Keratinocyte (primary cell): ENCODE measurements around the gene CDH16. TPM values are rescaled to one million over a fixed set of nuclear protein-coding genes. Genes with fewer than 3 reads are reported as not detected.

Experiments used
- DNase-seq: peaks from one replicate; pipeline ENCODE4 v3.0.0-alpha.2; 2011; ENCODE audit warnings: low read depth, missing footprints, low spot score
- FAIRE-seq: peaks from 2 replicates; lab custom pipeline; 2011; peaks lifted over from hg19 to GRCh38; lab: Jason Lieb, UNC
- H2AFZ ChIP-seq: 2 replicates; pipeline ENCODE4 v1.6.0; 2012; ENCODE audit warnings: low read length, control low read depth, inconsistent platforms; ENCODE audit not compliant: control insufficient read depth
- H3K27ac ChIP-seq: 2 replicates; pipeline ENCODE4 v1.5.1; 2011; ENCODE audit warnings: low read length; ENCODE audit not compliant: control insufficient read depth, insufficient read depth
- H3K27me3 ChIP-seq: 3 replicates; pipeline ENCODE4 v1.6.0; 2011; ENCODE audit warnings: low read length; ENCODE audit not compliant: control insufficient read depth, insufficient read depth; ENCODE audit errors: extremely low read depth
- H3K36me3 ChIP-seq, 2 experiments: 2 replicates in 1 of 2; 3 replicates in 1 of 2; pipeline ENCODE4 v1.5.1; 2011; ENCODE audit warnings: low read length in 2 of 2, mild to moderate bottlenecking in 1 of 2; ENCODE audit not compliant: control insufficient read depth in 2 of 2, insufficient read depth in 2 of 2; ENCODE audit errors: extremely low read depth in 1 of 2
- H3K4me1 ChIP-seq: 3 replicates; pipeline ENCODE4 v1.5.1; 2011; ENCODE audit warnings: low read length; ENCODE audit not compliant: control insufficient read depth, insufficient read depth; ENCODE audit errors: extremely low read depth
- H3K4me2 ChIP-seq: 3 replicates; pipeline ENCODE4 v1.6.0; 2011; ENCODE audit warnings: low read depth, low read length; ENCODE audit not compliant: control insufficient read depth, insufficient read depth; ENCODE audit errors: extremely low read depth
- H3K4me3 ChIP-seq, 3 experiments: fragments of 200-600 bp in 1 of 3; sonication (generic) in 1 of 3; 2 replicates in 2 of 3; 3 replicates in 1 of 3; pipeline ENCODE4 v1.5.1; 2011 to 2016; ENCODE audit warnings: low read length in 3 of 3, mild to moderate bottlenecking in 3 of 3, control low read depth in 2 of 3, inconsistent platforms in 1 of 3, low read depth in 1 of 3, mixed read lengths in 1 of 3, mixed run types in 1 of 3, moderate library complexity in 1 of 3; ENCODE audit not compliant: control insufficient read depth in 2 of 3, insufficient read depth in 2 of 3; ENCODE audit errors: extremely low read depth in 1 of 3
- H3K79me2 ChIP-seq: 2 replicates; pipeline ENCODE4 v1.6.0; 2012; ENCODE audit warnings: low read length; ENCODE audit not compliant: control insufficient read depth, insufficient read depth
- H3K9ac ChIP-seq: 3 replicates; pipeline ENCODE4 v1.6.0; 2011; ENCODE audit warnings: low read length; ENCODE audit not compliant: control insufficient read depth, insufficient read depth; ENCODE audit errors: extremely low read depth
- H3K9me1 ChIP-seq: 3 replicates; pipeline ENCODE4 v1.6.0; 2011; ENCODE audit warnings: low read length; ENCODE audit not compliant: control insufficient read depth, insufficient read depth; ENCODE audit errors: extremely low read depth
- H3K9me3 ChIP-seq: 2 replicates; pipeline ENCODE4 v1.5.1; 2012; ENCODE audit warnings: low read depth, low read length; ENCODE audit not compliant: control insufficient read depth
- H4K20me1 ChIP-seq: 3 replicates; pipeline ENCODE4 v1.6.0; 2011; ENCODE audit warnings: low read length; ENCODE audit not compliant: control insufficient read depth, insufficient read depth; ENCODE audit errors: extremely low read depth
- CTCF ChIP-seq, 3 experiments: IDR thresholded peaks in 1 of 3; conservative IDR thresholded peaks in 1 of 3; optimal IDR thresholded peaks in 1 of 3; 2 replicates in 2 of 3; 3 replicates in 1 of 3; pipeline versions ENCODE3 to v1.5.1; 2011; ENCODE audit warnings: low read length in 3 of 3, mild to moderate bottlenecking in 3 of 3, moderate library complexity in 2 of 3, control low read depth in 1 of 3, inconsistent platforms in 1 of 3; ENCODE audit not compliant: insufficient read depth in 2 of 3; ENCODE audit errors: extremely low read depth in 1 of 3
- EZH2 ChIP-seq: IDR thresholded peaks from one replicate; pipeline ENCODE4 v1.6.1; 2012; ENCODE audit warnings: inconsistent platforms, mild to moderate bottlenecking, low read length, moderate library complexity
- dilution Hi-C: fragments of 300-500 bp; cut with MboI; formaldehyde crosslinking; loops from one replicate; pipeline ENCODE4 v1.7.0; 2020; ENCODE audit warnings: low sequenced_read_pairs; ENCODE audit not compliant: extremely low pct_ligation_motif_present
- polyA plus RNA-seq, 5 experiments: library from polyadenylated mRNA; depleted of rRNA in 3 of 5; stranded (reverse) in 3 of 5; stranded (forward) in 1 of 5; unstranded in 1 of 5; fragments of >200 nt; gene quantifications; 1 replicate in 1 of 5; 2 replicates in 3 of 5; 3 replicates in 1 of 5; pipeline versions ENCODE4 v1.2.1 to v1.2.3, GENCODE V29; 2011 to 2012; ENCODE audit warnings: missing spikeins in 2 of 5, low read depth in 1 of 5, low replicate concordance in 1 of 5

CDH16 gene
- polyA plus RNA-seq, 1 donor (not counting 4 experiments of a cell fraction or from before 2014, with no cell fraction given): 0.45 TPM

GRCh38 chr16:66926171-66926947 lies 7.7 kb upstream of the CDH16 start:
- Histone ChIP-seq H2AFZ (no peak overlapping the region), H3K4me3 (no peak overlapping the region), H3K27me3 (peaks cover 38% of the 10 kb centered on the region), H3K9me3 (no peaks in the 10 kb centered on the region), H3K27ac (no peak overlapping the region), H3K4me1 (peaks cover 19% of the 10 kb centered on the region), H3K4me2 (no peak overlapping the region), H4K20me1 (no peaks in the 10 kb centered on the region), H3K9me1 (no peaks in the 10 kb centered on the region), H3K79me2 (no peaks in the 10 kb centered on the region), H3K9ac (no peak overlapping the region), H3K36me3 (no peaks in the 10 kb centered on the region)
- TF ChIP-seq EZH2 (no peak), CTCF (optimal IDR thresholded peaks at IDR 0.05 in 1 of 3, IDR thresholded peaks at IDR 0.05 in 1 of 3, conservative IDR thresholded peaks at IDR 0.05 in 1 of 3; ENCODE audit: extremely low read depth in 1 of 3, insufficient read depth in 2 of 3, low read length in 3 of 3) (no peak)
- FAIRE-seq (no peak), DNase-seq (no peak)
- dilution Hi-C loops: no loop called here

- Histone ChIP-seq H3K27ac (no peak within 1 kb of the TSS), H3K9me3 (no peaks in the 10 kb centered on the region), H3K4me1 (peaks cover 19% of the 10 kb centered on the region), H2AFZ (no peak within 1 kb of the TSS), H3K79me2 (no peaks in the 10 kb centered on the region), H3K36me3 (no peaks in the 10 kb centered on the region), H4K20me1 (no peaks in the 10 kb centered on the region), H3K27me3 (peaks cover 44% of the 10 kb centered on the region), H3K4me3 (peak within 1 kb of the TSS in 2 of 3 experiments; percentile 13 to 20), H3K9me1 (no peaks in the 10 kb centered on the region), H3K9ac (no peak within 1 kb of the TSS), H3K4me2 (peak within 1 kb of the TSS; percentile 54)
- dilution Hi-C loops: no loop called here
- no peak for DNase-seq
- TF ChIP-seq CTCF (optimal IDR thresholded peaks at IDR 0.05 in 1 of 3, IDR thresholded peaks at IDR 0.05 in 1 of 3, conservative IDR thresholded peaks at IDR 0.05 in 1 of 3; ENCODE audit: extremely low read depth in 1 of 3, insufficient read depth in 2 of 3, low read length in 3 of 3): no peak
- peak; percentile 3 for TF ChIP-seq EZH2
- FAIRE-seq: no peak
These were observed 6.7 kb upstream of the CDH16 start, which contains the start of gene RRAD for GRCh38 chr16:66925322-66925840. TSS of gene RRAD (minus strand) at chr16:66925535. CDS start at chr16:66925179, 356 bp downstream.
